Hematopoietic multipotent progenitor cell treated with erythropoietin and hydrocortisone succinate and interleukin-3 and kit ligand, for 4 days (in vitro differentiated cells): ENCODE data around the gene CYLD.
A peak's percentile ranks its signal among the peaks of the same experiment; 100 is the strongest.

Experiments
- DNase-seq: peaks from one replicate; pipeline ENCODE4 v3.0.0-alpha.2; 2015

Gene CYLD

GRCh38 chr16:50711862-50712559, 29.9 kb upstream of the CYLD start:
- DNase-seq: no peak

DNA sequence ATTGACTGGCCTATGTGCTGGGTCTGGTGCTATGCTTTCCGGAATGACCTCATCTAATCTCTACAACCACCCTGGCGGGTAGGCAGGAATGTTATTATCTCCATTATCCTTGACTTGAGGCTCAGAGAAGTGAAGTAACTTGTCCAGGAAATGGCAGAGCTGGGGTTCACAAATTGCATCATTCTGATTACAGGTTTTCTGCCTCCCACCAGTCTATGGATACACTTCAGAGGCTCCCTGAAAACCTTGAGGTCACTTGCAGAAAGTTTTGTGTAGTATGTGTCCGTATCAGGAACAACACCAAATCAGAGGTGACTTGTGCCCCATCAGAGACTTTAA, 29.4 kb upstream of the CYLD start:
- peak; percentile 41 for DNase-seq

DNA sequence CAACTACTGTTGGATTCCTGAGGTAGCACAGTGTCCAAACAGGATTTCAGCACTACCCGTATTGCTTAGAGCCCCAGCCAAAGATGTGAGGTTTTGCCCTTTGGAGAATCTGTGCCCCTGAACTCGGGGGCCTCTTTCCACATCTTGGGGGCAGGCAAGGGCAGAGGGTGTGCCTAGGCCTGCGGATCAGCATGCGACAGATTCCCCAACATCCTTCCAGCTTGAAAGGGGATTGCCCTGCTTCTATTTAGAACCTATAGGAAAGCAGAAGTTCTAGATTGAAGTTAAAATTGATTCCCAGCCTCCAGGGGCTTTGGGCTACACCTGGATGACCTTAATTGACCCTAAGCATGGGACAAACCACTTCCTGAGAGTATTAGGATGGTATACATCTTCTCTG, 28.9 kb upstream of the CYLD start:
- DNase-seq: no peak

DNA sequence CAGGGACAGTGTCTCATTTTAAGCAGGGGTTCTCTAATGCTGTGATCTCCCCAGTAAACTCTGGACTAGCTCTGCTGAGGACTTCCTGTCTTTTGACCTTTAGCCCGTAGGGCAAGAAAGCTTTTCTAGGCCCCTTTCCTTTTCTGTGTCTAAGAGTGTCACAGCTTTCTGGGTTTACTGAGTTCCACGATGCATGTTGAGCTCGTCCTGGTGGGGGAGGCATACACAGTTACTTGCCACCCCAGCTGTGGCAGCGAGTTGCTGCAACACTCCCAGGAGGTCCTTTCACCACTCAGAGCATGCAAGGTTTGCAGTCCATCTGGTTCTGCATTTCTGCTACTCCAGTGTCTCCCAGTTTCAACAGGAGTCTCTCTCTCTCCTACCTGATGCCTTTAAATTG, 24.8 kb upstream of the CYLD start:
- DNase-seq: no peak

DNA sequence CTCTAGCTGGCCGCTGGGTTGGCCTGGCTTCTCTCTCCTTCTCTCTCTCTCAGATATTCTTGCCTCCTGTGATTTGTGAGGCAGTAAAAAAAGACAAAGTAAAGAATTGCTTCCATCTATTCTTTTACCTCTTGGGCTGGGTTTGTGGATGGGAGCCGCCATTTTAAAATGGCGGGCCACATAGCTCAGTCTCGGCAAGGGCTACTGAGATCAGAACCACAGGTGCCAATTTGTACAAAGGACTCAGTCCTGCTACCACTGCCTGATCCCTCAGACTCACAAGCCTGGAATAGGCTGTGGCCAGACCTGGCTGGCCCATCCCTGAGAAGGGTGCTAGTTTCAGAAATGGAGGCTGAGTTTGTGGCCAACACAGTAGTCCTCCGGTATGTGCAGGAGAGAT, 24.4 kb upstream of the CYLD start:
- no peak for DNase-seq

- DNase-seq: no peak
Measured at GRCh38 chr16:50718061-50718760, 23.7 kb upstream of the CYLD start.

- no peak for DNase-seq
Measured at GRCh38 chr16:50718761-50719400, 23.0 kb upstream of the CYLD start.

DNA sequence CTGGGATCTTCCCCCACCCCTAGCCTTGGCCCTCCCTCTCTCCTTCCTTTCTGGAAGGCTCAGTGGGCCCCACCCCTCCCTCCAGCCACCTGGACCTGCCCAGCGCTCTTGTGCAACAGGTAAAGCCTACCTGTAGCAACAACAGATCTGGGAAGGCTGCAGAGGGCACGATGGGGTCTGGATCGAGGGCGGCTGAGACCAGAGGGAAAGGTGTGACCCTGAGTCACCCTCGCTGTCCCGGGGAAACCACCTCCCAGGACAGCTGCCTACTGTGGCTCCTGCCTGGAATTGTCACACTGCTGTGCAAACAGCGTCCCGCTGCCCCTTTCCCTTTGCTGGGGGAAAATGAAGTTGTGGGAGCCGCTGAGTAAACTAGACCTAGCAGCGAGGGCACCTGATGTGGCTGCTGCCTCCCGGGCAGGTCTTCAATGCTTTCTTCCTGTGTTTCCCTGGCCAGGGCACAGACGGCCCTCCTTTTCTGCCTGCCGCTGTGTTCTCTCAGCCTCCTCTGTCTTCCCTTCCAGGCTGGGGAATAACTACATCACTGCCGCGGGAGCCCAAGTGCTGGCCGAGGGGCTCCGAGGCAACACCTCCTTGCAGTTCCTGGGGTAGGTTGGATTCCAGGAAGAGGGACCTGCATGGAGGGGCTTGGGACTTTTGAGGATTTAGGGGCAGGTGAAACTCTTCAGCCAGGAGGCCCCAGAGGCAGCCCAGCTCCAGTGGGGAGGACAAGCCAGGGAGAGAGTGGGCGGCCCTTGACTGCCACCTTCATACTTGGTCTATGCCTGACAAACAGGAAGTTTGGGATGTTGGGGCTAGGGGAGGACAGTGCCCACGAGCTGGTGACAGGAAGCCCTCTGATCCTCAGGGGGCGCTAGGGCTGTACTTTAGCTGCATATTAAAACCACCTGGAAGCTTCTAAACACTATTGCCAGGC, 22.2 kb upstream of the CYLD start:
- peak; percentile 73 for DNase-seq

DNA sequence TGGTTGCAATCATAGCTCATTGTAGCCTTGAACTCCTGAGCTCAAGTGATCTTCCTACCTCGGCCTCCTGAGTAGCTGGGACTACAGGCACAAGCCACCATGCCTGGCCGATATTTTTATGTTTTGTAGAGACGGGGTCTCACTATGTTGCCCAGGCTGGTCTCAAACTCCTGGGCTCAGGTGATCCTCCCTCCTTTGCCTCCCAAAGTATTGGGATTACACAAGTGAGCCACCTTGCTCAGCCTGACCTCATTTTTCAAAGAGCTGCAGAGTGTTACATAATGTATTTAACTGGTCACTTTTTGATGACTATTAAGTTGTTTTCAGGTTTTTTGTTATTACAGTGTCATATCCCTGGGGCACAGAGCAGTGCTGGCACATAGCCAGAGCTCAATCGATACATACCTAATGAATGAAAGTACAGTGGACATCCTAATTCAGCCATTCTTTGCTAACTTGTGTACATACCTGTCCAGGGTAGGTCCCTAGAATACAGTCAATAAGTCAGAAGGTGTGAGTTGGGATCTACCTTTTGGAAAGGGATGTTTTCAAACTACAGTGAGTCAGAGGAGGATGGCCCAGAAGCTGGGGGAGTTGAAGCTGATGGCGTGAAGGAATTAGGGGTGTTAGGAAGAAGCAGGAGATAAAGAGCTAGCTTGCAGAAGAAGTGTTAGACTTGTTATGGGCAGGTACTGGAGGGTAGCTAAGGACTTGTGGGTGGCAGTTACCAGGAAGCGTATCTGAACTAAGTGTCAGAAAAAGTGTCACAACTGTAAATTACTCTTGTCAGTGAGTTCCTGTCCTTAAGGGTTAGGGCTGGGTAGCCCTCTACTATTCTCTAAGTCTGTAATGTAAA, 20.1 kb upstream of the CYLD start:
- peak; percentile 51 for DNase-seq

GRCh38 chr16:50722405-50722737, 19.5 kb upstream of the CYLD start:
- DNase-seq: no peak

- DNase-seq: no peak
Measured at GRCh38 chr16:50722960-50723359, 18.9 kb upstream of the CYLD start.

GRCh38 chr16:50724306-50724705, 17.6 kb upstream of the CYLD start:
- DNase-seq: no peak

DNA sequence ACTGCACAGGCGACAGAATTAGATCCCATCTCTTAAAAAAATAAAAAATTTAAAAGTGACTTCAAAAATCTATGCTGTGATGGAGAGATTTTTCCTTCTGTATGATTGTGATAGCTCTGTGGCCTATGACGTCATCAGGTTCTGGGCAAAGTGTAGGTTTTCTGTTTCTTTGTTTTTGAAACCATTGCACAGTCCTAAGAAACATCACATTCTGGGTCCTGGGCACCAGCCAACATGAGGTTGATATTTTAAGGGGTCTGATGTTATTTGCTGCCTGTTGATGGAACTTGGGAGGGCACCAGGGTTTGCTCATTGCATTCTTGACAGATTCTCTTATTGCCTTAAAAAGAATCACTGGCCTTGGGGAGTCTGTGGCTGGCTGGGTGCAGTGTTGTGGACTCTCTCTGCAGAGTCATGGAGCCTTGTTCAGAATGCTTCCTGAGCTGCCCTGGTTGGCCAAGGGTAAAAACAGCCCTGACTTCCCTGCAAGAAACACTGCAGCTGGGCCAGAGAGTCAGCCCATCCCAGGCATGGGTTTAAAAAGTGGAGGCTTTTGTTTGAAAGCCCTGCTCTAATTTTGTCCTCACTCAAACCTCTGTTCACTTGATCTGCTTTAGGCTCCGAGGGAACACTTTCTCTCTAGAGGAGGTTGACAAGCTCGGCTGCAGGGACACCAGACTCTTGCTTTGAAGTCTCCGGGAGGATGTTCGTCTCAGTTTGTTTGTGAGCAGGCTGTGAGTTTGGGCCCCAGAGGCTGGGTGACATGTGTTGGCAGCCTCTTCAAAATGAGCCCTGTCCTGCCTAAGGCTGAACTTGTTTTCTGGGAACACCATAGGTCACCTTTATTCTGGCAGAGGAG, 10.5 kb upstream of the CYLD start:
- peak; percentile 48 for DNase-seq

GRCh38 chr16:50731989-50732832, 9.7 kb upstream of the CYLD start:
- no peak for DNase-seq

DNA sequence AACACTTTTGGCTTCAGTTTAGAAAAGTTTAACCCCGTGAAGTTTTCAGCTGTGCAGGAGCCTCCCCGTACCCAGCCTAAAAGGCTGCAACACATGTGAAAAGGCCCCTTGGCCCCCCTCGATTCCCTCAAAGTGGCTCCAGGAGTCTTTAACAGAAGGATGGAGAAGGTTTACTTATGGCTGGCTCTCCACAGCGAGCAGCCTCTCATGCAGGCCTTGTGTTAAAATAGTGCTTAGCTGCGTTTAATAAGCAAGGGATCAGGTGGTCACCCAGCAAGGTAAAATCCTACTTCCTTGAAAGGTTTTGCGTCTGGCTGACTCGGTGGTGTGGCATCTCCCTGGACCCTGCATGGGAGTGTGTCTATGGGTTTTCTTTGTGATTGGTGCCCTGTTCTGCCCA, 8.4 kb upstream of the CYLD start:
- DNase-seq: no peak

DNA sequence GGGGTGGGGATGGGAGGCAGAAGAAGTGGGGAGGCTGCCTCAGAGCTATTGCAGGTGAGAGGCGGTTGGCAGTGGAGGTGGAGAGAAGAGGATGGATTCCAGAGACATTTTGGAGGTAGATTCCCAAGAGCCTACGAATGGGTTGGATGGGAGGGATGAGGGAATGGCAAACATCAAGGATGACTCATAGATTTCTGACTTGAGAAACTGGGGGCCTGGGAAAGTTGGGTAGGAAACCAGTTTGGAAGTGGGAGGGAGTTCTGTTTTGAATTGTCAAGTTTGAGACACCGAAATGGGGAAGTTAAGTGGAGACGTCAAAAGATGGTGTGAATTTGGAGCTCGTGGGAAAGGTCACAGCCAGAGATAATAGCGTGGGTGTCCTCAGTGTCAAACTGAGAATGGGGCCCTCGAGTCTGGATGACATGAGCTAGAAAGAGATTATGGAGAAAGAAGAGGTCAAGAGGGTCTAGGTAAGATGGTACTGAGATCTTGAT, 6.2 kb upstream of the CYLD start:
- DNase-seq: peak; percentile 19

GRCh38 chr16:50736448-50736847, 5.4 kb upstream of the CYLD start:
- DNase-seq: no peak

DNA sequence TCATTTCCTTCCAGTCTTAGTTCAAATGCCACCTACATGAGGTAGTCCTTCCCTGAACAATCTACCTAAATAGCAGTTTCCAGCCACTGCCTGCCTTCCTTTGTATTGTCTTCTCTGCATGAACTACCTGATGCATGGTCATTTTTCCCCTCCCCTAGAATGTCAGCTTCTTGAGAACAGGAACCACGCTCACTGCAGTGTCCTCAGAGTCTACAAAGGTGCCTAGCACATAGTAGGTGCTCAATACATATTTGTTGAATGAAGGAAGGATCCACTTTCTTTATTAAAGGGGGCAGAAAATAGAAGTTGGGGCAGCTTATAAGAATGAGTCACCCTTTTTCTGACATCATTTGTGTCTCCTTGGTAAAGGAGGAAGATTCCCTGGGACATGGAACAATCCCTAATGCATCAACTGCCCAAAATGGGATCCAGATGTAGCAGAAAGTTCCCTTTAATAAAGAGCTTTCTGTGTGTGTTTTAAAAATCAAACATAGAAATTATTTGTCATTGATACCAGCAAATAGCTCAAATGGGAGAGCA, 4.4 kb upstream of the CYLD start:
- DNase-seq: no peak

DNA sequence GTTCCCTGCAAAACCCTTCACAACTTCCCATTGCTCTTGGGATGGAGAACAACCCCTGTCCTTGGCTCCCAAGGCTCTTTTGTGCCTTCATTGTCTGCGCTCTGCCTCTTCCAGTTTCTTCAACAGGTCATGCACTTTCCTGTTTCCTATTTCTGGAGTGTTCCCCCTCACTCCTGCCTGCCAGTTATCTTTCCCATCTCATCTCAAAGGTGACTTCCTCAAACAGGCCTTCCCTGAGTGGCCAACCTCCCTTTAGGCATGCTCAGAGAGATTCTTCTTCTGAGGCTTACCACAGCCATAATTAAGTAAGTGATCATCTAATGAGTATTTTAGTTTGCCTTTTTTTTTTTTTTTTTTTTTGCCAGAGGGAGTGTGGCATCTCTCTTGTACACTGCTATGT, 2.9 kb upstream of the CYLD start:
- DNase-seq: no peak

DNA sequence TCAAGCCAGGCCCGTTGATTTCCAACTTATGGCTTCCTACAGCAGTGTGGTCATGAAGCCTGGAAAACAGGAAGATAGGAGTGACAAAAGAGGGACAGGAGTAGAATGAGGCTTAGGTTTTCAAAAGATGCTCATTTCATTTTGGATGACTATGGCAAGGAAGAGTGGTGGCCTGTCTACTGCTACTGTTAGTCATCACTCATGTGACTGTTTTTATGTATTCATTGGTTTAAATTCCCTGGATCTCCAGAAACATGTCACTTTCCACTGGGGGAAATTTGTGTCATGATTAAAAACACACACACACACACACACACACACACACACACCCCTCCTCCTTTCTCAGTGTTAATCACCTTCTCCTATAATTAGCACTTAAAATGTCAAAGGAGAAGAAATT, 1.1 kb upstream of the CYLD start:
- DNase-seq: no peak
